Hippocampal formation (tissue), 2 donors: ENCODE measurements around the gene USP13.

ENCODE experiments used
- DNase-seq, 2 donors: peaks; one replicate each; lab custom pipeline; 2025; lab: John Stamatoyannopoulos, UW

Gene USP13

DNA sequence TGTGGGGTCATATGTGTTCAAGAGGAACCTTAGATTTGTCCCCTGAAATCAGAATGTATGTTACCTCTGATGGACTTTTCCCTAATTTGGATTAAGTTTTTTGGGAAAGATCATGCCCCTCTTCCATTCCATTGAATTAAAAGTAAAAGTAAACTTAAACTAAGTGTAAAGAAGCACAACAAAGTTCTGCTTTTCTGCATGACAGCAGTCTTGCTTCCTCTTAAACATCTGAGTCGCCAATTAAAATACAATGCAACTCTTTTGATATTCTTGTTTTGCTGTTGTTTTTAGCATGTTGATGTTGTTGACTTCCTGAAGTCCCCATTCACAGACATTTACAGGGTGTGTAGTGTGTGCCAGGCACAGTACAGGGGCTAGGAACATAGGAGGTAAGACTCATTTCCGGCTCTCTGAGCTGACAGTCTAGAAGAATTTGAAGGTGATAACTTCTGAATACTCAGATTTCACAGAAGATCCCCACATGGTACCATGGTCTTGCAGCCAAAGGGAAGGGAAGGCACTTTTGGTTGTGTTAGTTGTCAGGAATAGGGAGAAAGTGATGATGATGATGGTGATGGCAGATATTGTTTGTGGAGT lies 45.0 kb downstream of the USP13 start:
- DNase-seq: no peak

DNA sequence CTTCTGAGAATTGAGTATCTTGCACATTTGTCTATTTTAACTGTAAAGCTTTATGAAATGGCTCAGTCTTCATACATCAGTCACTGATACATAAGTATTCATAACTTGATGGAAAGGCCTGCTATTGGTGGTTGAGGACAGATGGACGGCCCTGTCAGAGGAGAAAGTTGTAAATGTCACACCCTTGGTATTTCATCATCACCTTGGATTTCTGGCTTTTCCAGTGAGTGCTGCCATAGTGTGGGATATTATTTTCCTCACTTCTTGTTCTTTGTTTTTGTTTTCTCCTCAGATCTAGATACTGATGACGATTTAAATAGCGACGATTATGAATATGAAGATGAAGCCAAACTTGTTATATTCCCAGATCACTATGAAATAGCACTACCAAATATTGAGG lies 47.9 kb downstream of the USP13 start:
- no peak for DNase-seq

DNA sequence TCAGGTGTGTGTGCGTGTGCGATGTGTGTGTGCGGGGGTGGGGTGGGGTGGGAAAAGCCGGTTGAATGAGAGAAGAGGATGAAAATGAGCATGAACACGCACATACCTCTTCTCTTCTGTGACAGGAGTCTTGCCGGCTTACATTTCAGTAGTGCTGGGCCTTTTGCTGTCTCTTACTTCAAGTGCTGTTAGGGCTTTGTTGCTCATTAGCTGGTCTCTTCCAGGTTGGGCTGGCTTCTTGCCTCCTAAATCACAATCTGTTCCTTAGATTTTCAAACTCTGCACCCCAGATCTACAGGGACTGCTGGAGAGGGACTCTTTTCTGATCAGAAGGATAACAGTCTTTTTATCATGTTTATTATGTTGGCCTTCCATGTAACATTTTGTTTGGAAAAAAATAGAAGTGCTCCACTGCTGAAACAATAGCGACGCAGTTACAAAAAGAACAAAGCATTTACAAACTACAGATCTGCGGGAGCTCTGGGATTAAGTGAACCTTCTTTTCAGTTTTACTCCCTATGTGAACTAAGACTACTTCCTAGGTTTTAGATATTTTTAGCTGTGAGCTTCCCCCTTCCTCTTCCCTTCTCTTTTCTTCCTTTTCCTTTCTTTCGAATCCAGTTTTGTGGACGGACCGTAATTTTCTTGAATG lies 48.5 kb downstream of the USP13 start:
- DNase-seq: no peak

GRCh38 chr3:179702271-179702947 lies 49.6 kb downstream of the USP13 start:
- DNase-seq: no peak

GRCh38 chr3:179703816-179704215 lies 51.0 kb downstream of the USP13 start:
- DNase-seq: no peak

GRCh38 chr3:179706233-179706632 lies 53.4 kb downstream of the USP13 start:
- no peak for DNase-seq

- DNase-seq: no peak
These were observed 57.2 kb downstream of the USP13 start for GRCh38 chr3:179710079-179710478.

DNA sequence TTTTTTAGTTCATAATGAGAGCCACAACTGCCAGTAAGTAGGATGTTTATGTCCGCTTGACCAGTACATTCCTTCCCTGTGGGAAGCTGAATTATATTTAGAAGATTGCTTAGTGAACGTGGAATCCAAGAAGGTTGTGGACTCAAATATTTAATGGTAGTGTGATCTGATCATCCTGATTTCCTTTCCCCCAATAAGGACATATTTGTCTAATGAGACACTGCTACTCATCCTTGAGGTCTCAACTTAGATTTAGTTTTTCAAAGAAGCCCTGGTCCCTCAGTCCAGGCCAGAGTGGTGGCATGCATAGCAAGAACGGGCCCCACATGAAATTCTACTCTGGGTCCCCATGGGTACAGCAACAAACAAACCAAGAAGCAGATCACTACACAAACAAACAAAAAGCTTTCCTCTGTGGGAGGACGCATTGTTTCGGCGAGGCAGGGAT lies 60.8 kb downstream of the USP13 start:
- DNase-seq: no peak

DNA sequence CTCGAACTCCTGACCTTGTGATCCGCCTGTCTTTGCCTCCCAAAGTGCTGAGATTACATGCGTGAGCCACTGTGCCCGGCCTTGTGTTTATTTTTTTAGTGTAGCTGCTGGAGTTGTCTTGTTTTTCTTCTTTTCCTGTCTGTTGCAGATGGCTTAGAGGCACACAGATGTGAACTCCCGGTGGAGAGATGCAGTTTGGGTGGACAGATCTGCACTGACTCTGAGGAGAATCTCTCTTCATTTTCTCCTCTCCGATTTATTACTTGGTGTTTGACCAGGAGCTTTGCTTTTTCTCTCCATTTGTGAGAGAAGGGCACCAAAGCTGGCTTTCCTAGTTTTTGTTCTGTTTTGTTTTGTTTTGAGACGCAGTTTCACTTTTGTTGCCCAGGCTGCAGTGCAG lies 62.7 kb downstream of the USP13 start:
- no peak for DNase-seq

DNA sequence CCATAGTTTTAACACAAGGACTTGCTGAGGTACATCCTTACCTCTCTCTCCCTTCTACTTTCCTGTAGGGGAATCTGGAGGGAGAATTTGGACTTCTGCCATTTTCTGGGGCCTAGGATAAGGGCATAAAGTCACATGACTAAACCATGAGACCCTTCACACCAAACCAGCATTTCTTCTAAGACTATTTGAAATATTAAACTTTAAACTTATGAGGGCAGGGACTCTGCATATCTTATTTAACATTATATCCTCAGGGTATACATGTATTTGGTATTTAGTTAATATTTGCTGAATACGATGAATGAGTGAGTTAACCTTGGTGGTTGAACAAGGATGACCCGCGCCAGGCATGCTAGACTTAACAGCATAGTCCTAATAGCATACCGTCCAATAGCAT lies 63.4 kb downstream of the USP13 start:
- no peak for DNase-seq

- no peak for DNase-seq
These were observed 64.0 kb downstream of the USP13 start for GRCh38 chr3:179716811-179717210.

DNA sequence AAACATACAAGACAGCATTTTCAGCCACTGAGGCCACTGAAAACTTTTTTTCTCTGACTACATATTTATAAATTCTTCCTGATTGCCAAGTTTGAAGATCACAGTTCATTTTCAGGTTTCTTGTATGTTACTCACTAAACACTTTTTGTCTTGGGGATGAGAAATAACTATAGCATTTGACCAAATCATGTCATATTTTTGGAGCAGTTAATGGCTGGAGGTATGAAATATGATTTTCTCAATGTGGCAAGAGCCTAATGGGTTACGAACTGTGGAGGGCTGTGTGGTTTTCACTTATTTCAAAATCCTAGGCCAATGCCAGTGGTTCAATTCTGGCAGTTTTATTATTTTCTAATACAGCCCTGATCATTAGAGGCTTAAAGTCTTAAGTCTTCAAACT lies 64.4 kb downstream of the USP13 start:
- no peak for DNase-seq

- no peak for DNase-seq
These were observed 66.4 kb downstream of the USP13 start for GRCh38 chr3:179719048-179719734.

DNA sequence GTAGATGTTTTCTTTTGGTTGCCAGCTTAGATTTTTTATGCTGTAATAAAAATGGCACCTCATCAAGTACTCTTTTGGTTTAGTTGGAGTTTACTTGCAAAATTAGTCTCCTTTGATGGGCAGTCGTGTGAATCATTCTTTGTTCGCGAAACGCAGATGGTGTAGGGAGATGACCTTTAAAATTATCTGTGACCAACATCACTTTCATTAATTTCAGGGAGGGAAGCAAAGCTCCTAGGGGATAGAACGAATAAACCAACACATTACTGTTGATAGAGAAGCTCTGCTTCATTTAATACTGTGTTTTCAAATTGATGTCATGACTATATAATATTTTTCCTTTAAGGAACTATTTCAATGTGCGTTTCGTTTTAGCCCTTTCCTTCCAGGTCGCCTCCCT lies 67.4 kb downstream of the USP13 start:
- DNase-seq: no peak

GRCh38 chr3:179723617-179724016 lies 70.8 kb downstream of the USP13 start:
- no peak for DNase-seq

DNA sequence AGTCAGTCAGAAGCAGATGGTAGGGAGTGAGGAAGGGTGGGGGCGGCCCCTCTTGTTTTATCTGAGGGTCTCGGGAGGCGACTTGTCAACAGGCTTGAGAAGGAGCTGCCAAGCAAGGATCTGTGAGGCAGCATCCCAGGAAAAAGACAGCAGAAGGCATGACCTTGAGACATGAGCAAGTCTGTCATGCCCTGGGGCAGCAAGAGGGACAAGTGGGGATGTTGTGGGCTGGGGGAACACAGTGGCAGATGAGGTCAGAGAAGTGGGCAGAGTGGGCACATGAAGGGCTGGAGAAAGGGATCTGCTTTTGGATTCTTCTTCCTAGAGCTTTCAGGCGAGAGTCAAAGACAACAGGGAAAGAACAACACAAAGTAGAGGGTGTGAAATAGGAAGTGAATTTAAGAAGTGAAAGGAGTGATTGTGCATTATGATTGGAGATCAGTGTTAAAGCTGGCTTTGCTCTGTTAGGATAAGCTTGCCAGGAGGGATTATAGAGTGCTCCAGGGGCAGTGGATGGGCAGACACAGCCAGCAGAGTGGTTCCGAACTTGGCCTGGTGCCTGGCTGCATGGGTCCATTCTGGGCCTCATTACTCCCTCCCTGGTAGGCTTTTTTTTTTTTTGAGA lies 73.3 kb downstream of the USP13 start:
- DNase-seq: no peak

DNA sequence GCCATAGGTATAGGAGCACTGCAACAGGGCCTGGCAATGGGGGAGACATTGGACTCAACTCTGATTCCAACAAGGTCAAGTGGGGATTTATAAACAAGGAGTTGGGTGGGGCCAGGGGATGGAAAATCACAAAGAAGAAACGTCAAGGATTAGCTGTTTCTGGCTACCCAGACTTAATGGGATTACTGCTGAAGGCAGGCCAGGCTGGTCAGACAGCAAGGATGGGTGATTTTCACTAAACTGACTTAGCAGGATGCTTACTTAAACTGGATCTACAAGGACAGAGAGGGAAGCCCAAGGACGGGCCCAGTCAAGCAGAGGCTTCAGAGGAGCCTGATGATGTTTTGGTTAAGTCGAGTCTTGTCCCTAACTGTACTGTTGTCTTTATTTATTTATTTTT lies 76.2 kb downstream of the USP13 start:
- no peak for DNase-seq

GRCh38 chr3:179729981-179730380 lies 77.1 kb downstream of the USP13 start:
- no peak for DNase-seq

DNA sequence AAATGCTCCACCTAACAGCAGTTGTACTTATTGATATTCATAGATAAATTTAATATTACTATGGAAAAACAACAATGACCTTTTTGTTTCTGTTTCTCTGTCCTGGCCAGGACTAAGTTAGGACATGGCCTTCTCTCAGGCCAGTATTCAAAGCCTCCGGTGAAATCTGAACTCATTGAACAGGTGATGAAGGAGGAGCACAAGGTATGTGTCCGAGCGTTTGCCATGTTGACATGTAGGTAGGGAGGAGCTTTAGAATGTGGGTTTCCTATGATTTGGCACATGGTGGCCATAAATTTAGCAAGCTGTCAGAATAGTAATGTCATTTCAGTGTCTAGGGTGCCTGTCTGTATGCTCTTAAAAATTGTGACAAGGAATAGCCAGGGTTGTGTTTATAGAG lies 77.7 kb downstream of the USP13 start:
- no peak for DNase-seq

DNA sequence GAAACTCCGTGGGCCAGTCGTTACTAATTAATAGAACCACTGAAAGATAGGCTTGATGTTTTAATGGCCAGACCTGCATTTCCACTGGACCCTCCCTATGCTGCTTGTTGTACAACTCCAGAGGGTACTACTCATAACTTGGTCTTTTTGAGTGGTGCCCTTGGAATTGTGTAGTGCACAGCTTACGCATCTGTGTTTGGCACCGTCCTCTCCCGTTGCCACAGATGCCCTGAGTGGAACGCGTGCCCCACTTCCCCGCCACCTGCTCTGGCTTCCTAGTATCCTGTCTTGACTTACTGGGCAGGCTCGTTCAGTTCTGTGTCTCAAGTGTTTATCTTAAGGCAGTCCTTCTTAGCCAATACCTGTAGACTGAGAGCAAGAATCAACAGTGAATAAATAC lies 78.7 kb downstream of the USP13 start:
- no peak for DNase-seq

GRCh38 chr3:179732661-179733348 lies 80.0 kb downstream of the USP13 start:
- no peak for DNase-seq

- no peak for DNase-seq
These were observed 81.0 kb downstream of the USP13 start for GRCh38 chr3:179733797-179734196.
